Lung (tissue), 16 donors: ENCODE data around the gene AP1S2. TPM values are rescaled to one million over a fixed set of nuclear protein-coding genes. Genes with fewer than 3 reads are reported as not detected.

ENCODE experiments used
- ATAC-seq: fragments of 200-7000 bp; cut with Tn5 transposase; one replicate; pipeline ENCODE4 v1.9.1; 2020; ENCODE audit warnings: moderate number of reproducible peaks; ENCODE audit not compliant: insufficient read depth, low FRiP score
- DNase-seq, 3 donors: peaks; one replicate each; pipeline ENCODE4 v3.0.0-alpha.2; 2013 to 2017
- H3K27ac ChIP-seq, 2 donors: one replicate each; pipeline ENCODE4 v1.5.1; 2013; ENCODE audit warnings: mild to moderate bottlenecking in 2 of 2, moderate library complexity in 2 of 2, control low read depth in 1 of 2, inconsistent platforms in 1 of 2, low read depth in 1 of 2, low read length in 1 of 2
- H3K27me3 ChIP-seq, 3 donors: one replicate each; pipeline ENCODE4 v1.5.1; 2013; ENCODE audit warnings: low read length in 2 of 3; ENCODE audit not compliant: control insufficient read depth in 3 of 3, insufficient read depth in 3 of 3
- H3K36me3 ChIP-seq, 4 donors: one replicate each; pipeline ENCODE4 v1.5.1; 2013; ENCODE audit warnings: low read length in 4 of 4, mild to moderate bottlenecking in 1 of 4, moderate library complexity in 1 of 4; ENCODE audit not compliant: control insufficient read depth in 4 of 4, insufficient read depth in 4 of 4
- H3K4me1 ChIP-seq, 5 donors: one replicate each; pipeline ENCODE4 v1.5.1; 2013; ENCODE audit warnings: low read length in 5 of 5, mild to moderate bottlenecking in 2 of 5, moderate library complexity in 1 of 5; ENCODE audit not compliant: control insufficient read depth in 5 of 5, insufficient read depth in 5 of 5
- H3K4me3 ChIP-seq: one replicate; pipeline ENCODE4 v1.5.1; 2013; ENCODE audit warnings: mild to moderate bottlenecking, control low read depth, moderate library complexity
- H3K9ac ChIP-seq, 2 donors: one replicate each; pipeline ENCODE4 v1.5.1; 2013; ENCODE audit warnings: low read length in 2 of 2, control low read depth in 1 of 2; ENCODE audit not compliant: insufficient read depth in 1 of 2
- H3K9me3 ChIP-seq, 4 donors: one replicate each; pipeline ENCODE4 v1.5.1; 2013; ENCODE audit warnings: low read length in 3 of 4, mild to moderate bottlenecking in 1 of 4, moderate library complexity in 1 of 4; ENCODE audit not compliant: control insufficient read depth in 4 of 4, insufficient read depth in 3 of 4
- WGBS, 2 donors: extraction: QIAGEN DNeasy Blood & Tissue Kit; methylation state at CpG; one replicate each; pipeline ENCODE4 v1.1.7; 2013; 5-methylcytosine and 5-hydroxymethylcytosine counted together
- long read RNA-seq, 5 donors: transcript quantifications; one replicate each; lab custom pipeline, GENCODE V29; 2026
- polyA plus RNA-seq, 2 donors: library from polyadenylated mRNA; stranded (reverse); fragments of 200-250 nt; gene quantifications; one replicate each; pipeline ENCODE4 v1.2.1, GENCODE V29; 2013
- total RNA-seq, 2 donors: library from RNA; depleted of rRNA in 1 of 2; stranded (reverse); fragments of >200 nt in 1 of 2; gene quantifications; one replicate each; pipeline ENCODE4 v1.2.1, GENCODE V29; 2014 to 2021
- TF ChIP-seq, protein P1 (sequence below): IDR thresholded peaks from 2 replicates; pipeline ENCODE4 v1.5.1; 2012; ENCODE audit warnings: mild to moderate bottlenecking; ENCODE audit errors: control extremely low read depth, extremely low read depth
- donor health status: control.
- donor health status: control.
- donor health status: Bipolar disorder and iron deficiency.
- donor health status: healthy.
- donor health status: DM: yes; HTN: yes; CAD: no.

Gene AP1S2
- total RNA-seq: 10 to 100 TPM; 27.4 to 68.9 TPM
- polyA plus RNA-seq: 10 to 100 TPM; 13.5 to 23.6 TPM
- long read RNA-seq, donor 1, transcript AP1S2-201 (5 exons, 2,237 nt): major isoform, 15 of 15 reads
- long read RNA-seq, donor 1, partial matches to known transcripts: 0 of 15 reads
- long read RNA-seq, donor 1, other reads (novel, unspliced or antisense): 0 of 15 reads
- long read RNA-seq, donor 2, transcript AP1S2-201 (5 exons, 2,237 nt): major isoform, 8 of 10 reads
- long read RNA-seq, donor 2, partial matches to known transcripts: 0 of 10 reads
- long read RNA-seq, donor 2, other reads (novel, unspliced or antisense): 0 of 10 reads
- long read RNA-seq, donor 3, transcript AP1S2-201 (5 exons, 2,237 nt): major isoform, 11 of 11 reads
- long read RNA-seq, donor 3, partial matches to known transcripts: 0 of 11 reads
- long read RNA-seq, donor 3, other reads (novel, unspliced or antisense): 0 of 11 reads
- long read RNA-seq, donor 4, partial matches to known transcripts: 0 of 2 reads
- long read RNA-seq, donor 4, other reads (novel, unspliced or antisense): 0 of 2 reads
- long read RNA-seq, donor 5, transcript AP1S2-201 (5 exons, 2,237 nt): major isoform, 16 of 20 reads
- long read RNA-seq, donor 5, partial matches to known transcripts: 0 of 20 reads
- long read RNA-seq, donor 5, other reads (novel, unspliced or antisense): 0 of 20 reads

DNA sequence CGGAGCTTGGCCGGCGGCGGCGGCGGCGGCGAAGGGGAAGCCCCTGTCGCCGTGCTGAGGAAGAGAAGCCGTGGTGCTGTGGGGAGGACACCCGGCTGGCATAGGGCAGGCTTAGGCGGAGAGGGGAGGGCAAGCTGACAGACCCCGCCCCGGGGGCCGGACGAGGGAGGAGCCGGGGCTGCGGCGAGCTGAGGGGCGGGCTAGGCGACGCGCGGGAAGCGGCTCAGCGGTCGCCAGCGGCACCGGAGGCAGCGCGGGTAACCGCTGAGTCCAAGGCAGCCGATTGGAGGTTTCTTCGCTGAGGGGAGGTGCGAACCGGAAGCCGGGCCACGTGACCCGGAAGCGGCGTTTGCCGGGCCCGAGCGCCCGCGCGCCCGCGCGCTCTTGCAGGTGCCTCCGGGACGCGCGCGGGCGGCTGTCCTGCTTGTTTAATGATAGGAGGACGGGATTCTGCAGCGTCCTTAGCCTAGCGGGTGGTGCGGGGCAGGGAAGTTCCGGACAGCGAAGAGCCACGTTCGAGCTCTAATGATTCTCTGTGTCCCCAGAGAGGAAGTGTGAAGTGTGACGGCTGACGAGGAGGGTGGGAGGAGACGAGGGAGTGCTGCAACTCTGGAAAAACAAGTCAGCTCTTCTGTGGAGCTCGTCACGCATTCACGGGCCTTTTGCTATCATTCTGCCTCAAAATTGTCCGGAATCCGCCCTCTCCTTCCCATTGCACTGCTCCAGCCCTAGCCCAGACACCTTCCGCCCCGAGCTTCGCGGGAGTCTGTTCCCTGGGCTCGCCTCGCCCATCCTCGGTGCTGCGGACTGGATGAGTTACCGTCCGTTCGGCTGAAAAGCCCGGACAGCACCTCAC lies at the start of gene AP1S2:
Gene AP1S2, minus strand, starts transcription at position 102 of the 856 bp plus-strand sequence. CDS start 2,289 bp downstream, outside the sequence.
- H3K9ac ChIP-seq: peak within 1 kb of the TSS; percentile 47 to 70
- H3K4me3 ChIP-seq: peak within 1 kb of the TSS; percentile 76
- H3K27ac ChIP-seq: peak within 1 kb of the TSS; percentile 98
- DNase-seq (peak; percentile 91 to 97 (median 94)), ATAC-seq (peak; percentile 96)
- TF ChIP-seq, protein P1, sequence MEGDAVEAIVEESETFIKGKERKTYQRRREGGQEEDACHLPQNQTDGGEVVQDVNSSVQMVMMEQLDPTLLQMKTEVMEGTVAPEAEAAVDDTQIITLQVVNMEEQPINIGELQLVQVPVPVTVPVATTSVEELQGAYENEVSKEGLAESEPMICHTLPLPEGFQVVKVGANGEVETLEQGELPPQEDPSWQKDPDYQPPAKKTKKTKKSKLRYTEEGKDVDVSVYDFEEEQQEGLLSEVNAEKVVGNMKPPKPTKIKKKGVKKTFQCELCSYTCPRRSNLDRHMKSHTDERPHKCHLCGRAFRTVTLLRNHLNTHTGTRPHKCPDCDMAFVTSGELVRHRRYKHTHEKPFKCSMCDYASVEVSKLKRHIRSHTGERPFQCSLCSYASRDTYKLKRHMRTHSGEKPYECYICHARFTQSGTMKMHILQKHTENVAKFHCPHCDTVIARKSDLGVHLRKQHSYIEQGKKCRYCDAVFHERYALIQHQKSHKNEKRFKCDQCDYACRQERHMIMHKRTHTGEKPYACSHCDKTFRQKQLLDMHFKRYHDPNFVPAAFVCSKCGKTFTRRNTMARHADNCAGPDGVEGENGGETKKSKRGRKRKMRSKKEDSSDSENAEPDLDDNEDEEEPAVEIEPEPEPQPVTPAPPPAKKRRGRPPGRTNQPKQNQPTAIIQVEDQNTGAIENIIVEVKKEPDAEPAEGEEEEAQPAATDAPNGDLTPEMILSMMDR: no peak
- no peaks in the 10 kb centered on the region for H3K36me3 ChIP-seq
- H3K4me1 ChIP-seq: peaks cover 0 to 16% (median 2%) of the 10 kb centered on the region in 5 donors
- peaks cover 0 to 3% (median 0%) of the 10 kb centered on the region in 4 donors for H3K9me3 ChIP-seq
- WGBS, 2 donors: 0% methylated on average over 30 to 85 of the region's 85 CpGs
- peaks cover 0 to 65% (median 52%) of the 10 kb centered on the region in 3 donors for H3K27me3 ChIP-seq

DNA sequence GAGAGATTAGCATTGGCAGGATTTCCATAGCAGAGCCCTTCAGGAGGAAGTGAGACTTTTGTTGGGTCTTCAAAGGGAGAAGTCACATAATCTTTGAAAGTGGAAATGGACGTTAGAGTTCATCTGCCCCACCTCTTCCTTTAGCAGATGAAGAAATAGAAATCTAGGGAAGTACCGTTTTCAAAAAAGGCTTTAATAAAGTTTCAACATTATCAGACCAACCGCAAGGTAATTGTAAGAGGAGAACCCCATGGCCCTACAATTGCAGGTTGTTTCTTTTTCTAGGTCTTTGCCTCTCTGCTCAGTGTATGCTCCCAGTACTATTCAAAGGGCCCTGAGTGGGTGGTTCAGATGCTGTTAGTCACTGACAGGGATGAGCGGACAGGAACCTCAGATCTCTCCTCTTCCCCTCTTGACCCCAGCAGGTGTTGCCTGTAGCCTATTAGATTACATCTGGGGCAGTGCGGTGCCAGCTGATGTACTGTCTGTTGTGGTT lies 48.6 kb upstream of the AP1S2 start:
- Histone ChIP-seq H3K4me3 (no peak overlapping the region), H3K9ac (no peak overlapping the region), H3K27ac (no peak overlapping the region), H3K36me3 (no peaks in the 10 kb centered on the region), H3K4me1 (peaks cover 0 to 9% (median 4%) of the 10 kb centered on the region in 5 donors), H3K27me3 (peaks cover 0 to 20% (median 14%) of the 10 kb centered on the region in 3 donors), H3K9me3 (peaks cover 0 to 2% (median 0%) of the 10 kb centered on the region in 4 donors)
- 28 to 49% methylated on average over 5 of the region's 5 CpGs for WGBS, 2 donors
- ATAC-seq (peak; percentile 47), DNase-seq (no peak)
- TF ChIP-seq, protein P1: no peak

DNA sequence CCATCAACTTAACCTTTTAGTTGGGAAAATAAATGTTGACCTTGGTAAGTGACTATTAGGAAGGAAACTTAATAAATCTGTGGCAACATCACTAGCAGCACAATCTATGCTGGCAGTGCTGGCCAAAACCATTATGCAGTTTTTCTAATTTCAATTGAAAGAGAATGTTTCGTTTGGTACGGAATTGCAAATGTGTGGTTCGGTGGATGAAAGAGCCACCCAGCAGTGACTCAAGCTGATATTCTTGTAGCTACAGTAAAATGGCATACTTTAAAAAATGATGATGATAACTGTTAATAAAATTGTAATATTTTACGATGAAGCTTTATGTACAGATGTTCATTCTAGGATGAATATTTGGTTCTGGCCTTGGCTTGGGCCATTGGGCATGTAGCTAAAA lies 40.7 kb upstream of the AP1S2 start:
- TF ChIP-seq, protein P1: no peak
- Histone ChIP-seq H3K9ac (no peak overlapping the region), H3K4me1 (peaks cover 0 to 3% (median 0%) of the 10 kb centered on the region in 5 donors), H3K9me3 (no peaks in the 10 kb centered on the region), H3K27ac (no peak overlapping the region), H3K27me3 (peaks cover 0 to 26% (median 12%) of the 10 kb centered on the region in 3 donors), H3K4me3 (no peak overlapping the region), H3K36me3 (no peaks in the 10 kb centered on the region)
- ATAC-seq (no peak), DNase-seq (no peak)
- WGBS, 2 donors: 90 to 99% methylated on average over 4 of the region's 4 CpGs
